NCI-H2227 (cell line): Measurements from ENCODE around the gene GLRX5.

ENCODE experiments used
- DNase-seq: peaks from one replicate; lab custom pipeline; 2025; ENCODE audit not compliant: unreplicated experiment; lab: John Stamatoyannopoulos, UW

The GLRX5 gene

GRCh38 chr14:95515596-95516552, 19.0 kb upstream of the GLRX5 start:
- peak; percentile 46 for DNase-seq

GRCh38 chr14:95516554-95517181, 18.2 kb upstream of the GLRX5 start, which contains the start of gene SYNE3:
SYNE3 (minus strand) TSS chr14:95516650; CDS start chr14:95475821, 40,829 bp downstream.
- peak; percentile 43 for DNase-seq

GRCh38 chr14:95518045-95518751, 16.7 kb upstream of the GLRX5 start:
- peak; percentile 43 for DNase-seq

GRCh38 chr14:95519699-95520098, 15.2 kb upstream of the GLRX5 start:
- DNase-seq = no peak

- DNase-seq = no peak
These were observed 14.5 kb upstream of the GLRX5 start for GRCh38 chr14:95520346-95520745.

GRCh38 chr14:95521001-95521400, 13.8 kb upstream of the GLRX5 start:
- DNase-seq = no peak

GRCh38 chr14:95522116-95522515, 12.7 kb upstream of the GLRX5 start:
- DNase-seq = no peak

- no peak for DNase-seq
These were observed 12.3 kb upstream of the GLRX5 start for GRCh38 chr14:95522556-95522955.

GRCh38 chr14:95523051-95523814, 11.6 kb upstream of the GLRX5 start:
- DNase-seq = no peak

- DNase-seq = no peak
These were observed 10.9 kb upstream of the GLRX5 start for GRCh38 chr14:95523815-95524448.

GRCh38 chr14:95524706-95525512, 9.9 kb upstream of the GLRX5 start:
- DNase-seq = no peak

GRCh38 chr14:95525999-95526398, 8.9 kb upstream of the GLRX5 start:
- DNase-seq = no peak

- no peak for DNase-seq
These were observed 8.1 kb upstream of the GLRX5 start for GRCh38 chr14:95526483-95527386.

- DNase-seq = peak; percentile 22
These were observed 7.4 kb upstream of the GLRX5 start for GRCh38 chr14:95527387-95528002.

GRCh38 chr14:95529216-95529615, 5.6 kb upstream of the GLRX5 start:
- DNase-seq = no peak

- DNase-seq = no peak
These were observed 4.2 kb upstream of the GLRX5 start for GRCh38 chr14:95530473-95531276.

GRCh38 chr14:95531473-95531872, 3.4 kb upstream of the GLRX5 start:
- no peak for DNase-seq
